Ovary (tissue), 3 donors: ENCODE results near the gene TBX1.

Experiments
- CTCF ChIP-seq, 3 donors: fragments of 450-650 bp in 2 of 3; fragments of 200-600 bp in 1 of 3; IDR thresholded peaks; one replicate each; pipeline versions ENCODE4 v1.5.1 to v1.8.0; 2016 to 2022; ENCODE audit warnings: antibody characterized with exemption in 3 of 3, mild to moderate bottlenecking in 1 of 3
- POLR2A ChIP-seq: fragments of 450-650 bp; IDR thresholded peaks from one replicate; pipeline ENCODE4 v1.6.1; 2017; ENCODE audit warnings: antibody characterized with exemption, mild to moderate bottlenecking, moderate library complexity
- donor health status: DM: no; HTN: no; CAD: no.

DNA sequence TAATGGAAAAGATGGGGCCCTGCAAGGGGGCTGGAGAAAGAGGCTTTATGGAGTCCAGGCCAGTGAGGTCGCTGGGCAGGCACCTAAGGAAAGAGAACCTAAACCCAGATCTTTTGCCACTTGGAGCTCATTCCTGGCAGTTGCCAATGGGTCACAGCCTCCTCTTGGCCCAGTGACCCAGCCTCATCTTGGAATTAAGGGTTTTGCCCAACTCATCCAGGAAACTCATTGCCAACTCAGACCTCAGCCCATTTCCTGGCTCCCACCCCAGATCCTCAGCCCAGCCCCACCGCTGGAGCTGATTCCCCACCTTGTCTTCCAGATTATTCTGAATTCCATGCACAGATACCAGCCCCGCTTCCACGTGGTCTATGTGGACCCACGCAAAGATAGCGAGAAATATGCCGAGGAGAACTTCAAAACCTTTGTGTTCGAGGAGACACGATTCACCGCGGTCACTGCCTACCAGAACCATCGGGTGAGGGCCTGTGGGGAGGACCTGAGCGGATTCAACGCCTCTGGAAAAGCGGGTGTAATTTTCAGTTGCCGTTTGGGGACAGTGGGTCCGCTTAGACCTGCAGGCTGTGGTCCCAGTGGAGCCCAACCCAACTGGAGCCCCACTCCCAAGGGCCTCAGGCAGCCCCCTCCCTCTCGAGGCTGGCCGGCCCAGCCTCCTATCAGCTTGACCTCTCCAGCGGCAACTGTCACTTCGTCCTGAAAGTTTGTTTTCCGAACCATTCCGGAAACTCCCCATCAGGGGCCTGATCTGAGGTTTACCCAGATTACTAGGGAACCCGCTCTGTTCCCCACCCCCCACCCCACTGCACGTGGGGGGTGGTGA lies 4.3 kb downstream of the TBX1 start:
- no peak for TF ChIP-seq CTCF (IDR thresholded peaks at IDR 0.05)
- no peak for TF ChIP-seq POLR2A
